ENCODE measurements around the gene NCOA1. TPM values are rescaled to one million over a fixed set of nuclear protein-coding genes. Genes with fewer than 3 reads are reported as not detected.
A peak's percentile ranks its signal among the peaks of the same experiment; 100 is the strongest.

NCOA1 gene
- total RNA-seq, 4 donors from 2014 or later: 42.3 to 66.9 (median 47.4) TPM

DNA sequence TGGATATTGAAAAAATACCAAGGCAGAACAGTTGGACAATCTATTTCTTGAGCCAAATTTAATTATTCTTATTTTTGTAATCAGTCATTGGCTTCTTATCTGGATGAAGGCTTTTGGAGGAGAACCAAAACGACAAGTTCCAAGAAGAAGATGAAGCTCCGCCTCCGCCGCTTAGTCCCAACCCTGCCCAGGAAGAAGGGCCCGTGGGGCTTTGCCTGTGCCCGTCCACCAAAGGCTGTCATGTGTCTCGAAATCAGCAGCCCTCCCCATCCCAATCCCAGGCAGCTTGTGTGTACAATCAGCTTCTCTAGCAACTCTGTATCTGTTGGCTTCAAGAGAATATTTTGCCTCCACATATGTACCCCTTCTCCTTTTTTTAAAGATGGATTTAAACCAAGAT, 277.5 kb downstream of the NCOA1 start:
- 72 to 80% methylated on average over 3 to 6 of the region's 7 CpGs for whole genome bisulfite sequencing, 2 donors (ENCODE audit: low coverage in 1 of 2)
- H3K4me3 ChIP-seq: no peak overlapping the region
- H3K36me3 ChIP-seq: peaks cover 0 to 73% of the 10 kb centered on the region in 2 donors
- H3K27me3 ChIP-seq: no peaks in the 10 kb centered on the region
- H3K4me1 ChIP-seq: no peaks in the 10 kb centered on the region
- H3K9me3 ChIP-seq: no peaks in the 10 kb centered on the region
- peak; percentile 68 for ATAC-seq
- H3K27ac ChIP-seq: no peak overlapping the region
- TF ChIP-seq, protein P1, sequence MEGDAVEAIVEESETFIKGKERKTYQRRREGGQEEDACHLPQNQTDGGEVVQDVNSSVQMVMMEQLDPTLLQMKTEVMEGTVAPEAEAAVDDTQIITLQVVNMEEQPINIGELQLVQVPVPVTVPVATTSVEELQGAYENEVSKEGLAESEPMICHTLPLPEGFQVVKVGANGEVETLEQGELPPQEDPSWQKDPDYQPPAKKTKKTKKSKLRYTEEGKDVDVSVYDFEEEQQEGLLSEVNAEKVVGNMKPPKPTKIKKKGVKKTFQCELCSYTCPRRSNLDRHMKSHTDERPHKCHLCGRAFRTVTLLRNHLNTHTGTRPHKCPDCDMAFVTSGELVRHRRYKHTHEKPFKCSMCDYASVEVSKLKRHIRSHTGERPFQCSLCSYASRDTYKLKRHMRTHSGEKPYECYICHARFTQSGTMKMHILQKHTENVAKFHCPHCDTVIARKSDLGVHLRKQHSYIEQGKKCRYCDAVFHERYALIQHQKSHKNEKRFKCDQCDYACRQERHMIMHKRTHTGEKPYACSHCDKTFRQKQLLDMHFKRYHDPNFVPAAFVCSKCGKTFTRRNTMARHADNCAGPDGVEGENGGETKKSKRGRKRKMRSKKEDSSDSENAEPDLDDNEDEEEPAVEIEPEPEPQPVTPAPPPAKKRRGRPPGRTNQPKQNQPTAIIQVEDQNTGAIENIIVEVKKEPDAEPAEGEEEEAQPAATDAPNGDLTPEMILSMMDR (IDR thresholded peaks at IDR 0.05): no peak
- TF ChIP-seq POLR2AphosphoS5 (IDR thresholded peaks at IDR 0.05) (no peak), EP300 (IDR thresholded peaks at IDR 0.05) (no peak), POLR2A (IDR thresholded peaks at IDR 0.05) (no peak)

DNA sequence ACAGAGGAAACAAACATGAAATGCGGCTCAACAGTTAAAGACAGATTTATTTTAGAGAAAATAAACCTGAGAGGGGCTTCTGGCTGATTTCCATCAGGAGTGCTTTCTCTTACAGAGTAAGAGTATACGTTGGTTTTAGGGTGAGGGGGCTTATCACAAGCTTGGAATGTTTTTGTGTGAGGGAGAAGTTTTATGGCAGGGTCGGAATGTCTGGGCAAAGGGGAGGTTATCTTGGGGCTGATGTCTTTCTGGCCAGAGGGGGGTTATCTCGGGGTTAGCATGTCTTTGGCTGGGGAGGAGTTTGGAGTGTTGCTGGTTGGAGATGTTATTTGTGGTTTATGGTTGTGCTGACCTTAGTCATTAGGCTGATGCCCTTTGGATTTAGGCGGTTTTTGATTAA, 280.0 kb downstream of the NCOA1 start:
- H3K27me3 ChIP-seq: no peaks in the 10 kb centered on the region
- no peak overlapping the region for H3K27ac ChIP-seq
- ATAC-seq: no peak
- 90 to 91% methylated on average over 4 to 5 of the region's 5 CpGs for WGBS, 2 donors (ENCODE audit: low coverage in 1 of 2)
- no peaks in the 10 kb centered on the region for H3K9me3 ChIP-seq
- no peak overlapping the region for H3K4me3 ChIP-seq
- H3K36me3 ChIP-seq: peaks cover 0 to 48% of the 10 kb centered on the region in 2 donors
- TF ChIP-seq, protein P1 (IDR thresholded peaks at IDR 0.05): no peak
- TF ChIP-seq POLR2AphosphoS5 (IDR thresholded peaks at IDR 0.05) (no peak), POLR2A (IDR thresholded peaks at IDR 0.05) (no peak), EP300 (IDR thresholded peaks at IDR 0.05) (no peak)
- H3K4me1 ChIP-seq: no peaks in the 10 kb centered on the region

DNA sequence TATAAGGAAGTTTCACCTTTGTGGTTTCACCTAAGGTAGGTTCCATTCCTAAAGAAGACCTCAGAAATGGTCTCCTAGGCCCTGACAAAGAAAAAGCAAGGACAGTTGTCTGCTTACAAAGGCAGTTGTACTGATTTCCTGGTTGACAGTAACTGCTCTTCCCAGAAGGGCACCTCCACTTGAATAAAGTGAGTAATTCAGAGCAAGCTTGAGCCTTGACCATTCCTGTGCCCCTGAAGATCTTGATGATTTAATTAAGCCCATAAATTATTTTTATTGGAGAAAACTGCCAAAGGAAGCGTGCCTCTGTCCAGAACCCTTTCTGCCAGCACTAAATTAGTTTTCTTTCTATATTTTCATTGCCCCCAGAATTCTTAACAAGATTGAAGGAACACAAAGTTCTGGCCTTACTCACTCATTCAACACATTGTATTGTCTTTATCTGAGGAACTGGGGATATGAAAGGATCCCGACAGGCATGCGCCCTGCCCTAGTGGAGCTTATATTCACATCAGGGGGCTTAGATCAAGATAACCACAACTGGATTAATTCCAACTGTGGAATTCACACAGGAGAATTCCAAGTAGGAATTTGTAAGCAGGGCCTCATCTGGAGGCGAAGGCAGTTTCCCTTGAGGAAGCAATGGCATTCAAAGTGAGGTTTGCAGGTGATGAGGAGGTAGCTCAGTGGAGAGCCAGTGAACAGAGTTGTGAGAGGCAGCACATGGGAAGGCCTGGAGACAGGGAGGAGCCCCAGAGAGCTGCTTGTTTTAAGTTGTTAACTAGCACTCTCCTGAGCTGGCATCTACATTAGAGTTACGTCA, 280.9 kb downstream of the NCOA1 start:
- Histone ChIP-seq H3K27ac (no peak overlapping the region), H3K9me3 (no peaks in the 10 kb centered on the region), H3K4me3 (no peak overlapping the region), H3K36me3 (peaks cover 0 to 40% of the 10 kb centered on the region in 2 donors), H3K27me3 (no peaks in the 10 kb centered on the region), H3K4me1 (no peaks in the 10 kb centered on the region)
- TF ChIP-seq POLR2A (IDR thresholded peaks at IDR 0.05): no peak
- no peak for TF ChIP-seq POLR2AphosphoS5 (IDR thresholded peaks at IDR 0.05)
- TF ChIP-seq, protein P1 (IDR thresholded peaks at IDR 0.05): no peak
- no peak for TF ChIP-seq EP300 (IDR thresholded peaks at IDR 0.05)
- ATAC-seq: no peak
- WGBS, 2 donors (ENCODE audit: low coverage in 1 of 2): 83 to 88% methylated on average over 2 to 3 of the region's 5 CpGs

DNA sequence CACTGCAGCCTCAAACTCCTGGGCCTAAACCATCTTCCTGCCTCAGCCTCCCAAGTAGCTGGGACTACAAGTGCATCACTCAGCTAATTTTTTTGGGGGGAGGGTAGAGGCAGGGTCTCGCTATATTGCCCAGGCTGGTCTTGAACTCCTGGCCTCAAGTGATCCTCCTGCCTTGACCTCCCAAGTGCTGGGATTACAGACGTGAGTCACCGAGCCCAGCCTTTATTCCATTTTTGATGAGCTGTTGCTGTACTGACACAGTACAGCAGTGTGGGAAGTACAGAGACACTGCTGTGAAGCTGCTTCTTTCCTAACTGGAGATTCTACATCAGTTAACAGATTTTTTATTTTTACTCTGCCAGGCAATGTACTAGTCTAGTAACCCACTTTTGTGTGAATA, 283.3 kb downstream of the NCOA1 start:
- no peaks in the 10 kb centered on the region for H3K4me1 ChIP-seq
- no peak overlapping the region for H3K4me3 ChIP-seq
- ATAC-seq: no peak
- H3K9me3 ChIP-seq: no peaks in the 10 kb centered on the region
- TF ChIP-seq EP300 (IDR thresholded peaks at IDR 0.05): no peak
- TF ChIP-seq, protein P1 (IDR thresholded peaks at IDR 0.05): no peak
- TF ChIP-seq POLR2A (IDR thresholded peaks at IDR 0.05): no peak
- no peak for TF ChIP-seq POLR2AphosphoS5 (IDR thresholded peaks at IDR 0.05)
- no peak overlapping the region for H3K27ac ChIP-seq
- H3K36me3 ChIP-seq: peaks cover 0 to 18% of the 10 kb centered on the region in 2 donors
- 47 to 48% methylated on average over 2 of the region's 3 CpGs for WGBS, 2 donors (ENCODE audit: low coverage in 1 of 2)
- no peaks in the 10 kb centered on the region for H3K27me3 ChIP-seq

DNA sequence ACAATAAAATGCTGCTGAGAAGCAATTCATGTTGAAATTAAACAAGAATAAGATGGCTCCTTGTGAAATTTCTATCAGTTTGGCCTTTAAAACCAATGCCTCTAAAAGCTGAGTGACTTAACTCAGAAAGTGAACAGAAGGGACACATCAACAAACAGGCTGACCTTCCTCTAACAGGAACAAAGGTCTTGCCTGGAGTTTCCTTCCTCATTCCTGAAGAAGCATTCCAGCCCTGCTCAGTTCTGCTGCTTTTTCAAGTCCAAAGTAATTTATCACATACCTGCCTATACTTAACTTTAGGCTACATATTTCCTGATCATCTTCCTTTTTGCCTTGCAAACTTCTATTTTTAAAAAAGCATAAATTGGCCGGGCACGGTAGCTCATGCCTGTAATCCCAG, 288.1 kb downstream of the NCOA1 start:
- TF ChIP-seq POLR2A (IDR thresholded peaks at IDR 0.05) (no peak), POLR2AphosphoS5 (IDR thresholded peaks at IDR 0.05) (no peak), EP300 (IDR thresholded peaks at IDR 0.05) (no peak)
- TF ChIP-seq, protein P1 (IDR thresholded peaks at IDR 0.05): no peak
- Histone ChIP-seq H3K4me3 (no peak overlapping the region), H3K27me3 (no peaks in the 10 kb centered on the region), H3K36me3 (no peaks in the 10 kb centered on the region), H3K4me1 (no peaks in the 10 kb centered on the region), H3K9me3 (no peaks in the 10 kb centered on the region), H3K27ac (no peak overlapping the region)
- no peak for ATAC-seq
- 70 to 79% methylated on average over 2 of the region's 2 CpGs for WGBS, 2 donors (ENCODE audit: low coverage in 1 of 2)

All from gastroesophageal sphincter (tissue), 4 donors.